ENCODE results near the gene SYT14.
"Not testable (repeated sequence)": the region's sequence is repeated elsewhere in the genome, so short reads cannot be mapped to it uniquely, and the experiment has no call there.

The SYT14 gene

GRCh38 chr1:209937996-209938959, at the start of gene SYT14:
Gene SYT14 (plus strand): TSS chr1:209938217. CDS start chr1:209938265, 48 bp downstream.
- FAIRE-seq: no peak

DNA sequence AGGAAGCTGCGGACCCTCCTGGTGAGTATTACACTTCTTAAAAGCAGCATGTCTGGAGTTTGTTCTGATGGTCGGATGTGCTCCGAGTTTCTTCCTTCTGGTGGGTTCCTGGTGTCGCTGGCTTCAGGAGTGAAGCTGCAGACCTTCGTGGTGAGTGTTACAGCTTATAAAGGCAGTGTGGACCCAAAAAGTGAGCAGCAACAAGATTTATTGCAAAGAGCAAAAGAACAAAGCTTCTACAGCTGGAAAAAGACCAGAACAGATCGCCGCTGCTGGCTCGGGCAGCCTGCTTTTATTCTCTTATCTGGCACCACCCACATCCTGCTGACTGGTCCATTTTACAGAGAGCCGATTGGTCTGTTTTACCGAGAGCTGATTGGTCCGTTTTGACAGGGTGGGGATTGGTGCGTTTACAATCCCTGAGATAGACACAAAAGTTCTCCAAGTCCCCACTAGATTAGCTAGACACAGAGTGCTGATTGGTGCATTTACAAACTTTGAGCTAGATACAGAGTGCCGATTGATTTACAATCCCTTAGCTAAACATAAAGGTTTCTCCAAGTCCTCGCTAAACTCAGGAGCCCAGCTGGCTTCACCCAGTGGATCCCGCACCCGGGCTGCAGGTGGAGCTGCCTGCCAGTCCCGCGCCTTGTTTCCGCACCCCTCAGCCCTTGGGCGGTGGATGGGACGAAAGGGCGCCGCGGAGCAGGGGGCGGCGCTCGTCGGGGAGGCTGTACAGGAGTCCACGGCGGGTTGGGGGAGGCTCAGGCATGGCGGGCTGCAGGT, 49.5 kb upstream of the SYT14 start:
- not testable (repeated sequence) for FAIRE-seq

GRCh38 chr1:209889077-209889418, 49.0 kb upstream of the SYT14 start:
- FAIRE-seq: no peak

DNA sequence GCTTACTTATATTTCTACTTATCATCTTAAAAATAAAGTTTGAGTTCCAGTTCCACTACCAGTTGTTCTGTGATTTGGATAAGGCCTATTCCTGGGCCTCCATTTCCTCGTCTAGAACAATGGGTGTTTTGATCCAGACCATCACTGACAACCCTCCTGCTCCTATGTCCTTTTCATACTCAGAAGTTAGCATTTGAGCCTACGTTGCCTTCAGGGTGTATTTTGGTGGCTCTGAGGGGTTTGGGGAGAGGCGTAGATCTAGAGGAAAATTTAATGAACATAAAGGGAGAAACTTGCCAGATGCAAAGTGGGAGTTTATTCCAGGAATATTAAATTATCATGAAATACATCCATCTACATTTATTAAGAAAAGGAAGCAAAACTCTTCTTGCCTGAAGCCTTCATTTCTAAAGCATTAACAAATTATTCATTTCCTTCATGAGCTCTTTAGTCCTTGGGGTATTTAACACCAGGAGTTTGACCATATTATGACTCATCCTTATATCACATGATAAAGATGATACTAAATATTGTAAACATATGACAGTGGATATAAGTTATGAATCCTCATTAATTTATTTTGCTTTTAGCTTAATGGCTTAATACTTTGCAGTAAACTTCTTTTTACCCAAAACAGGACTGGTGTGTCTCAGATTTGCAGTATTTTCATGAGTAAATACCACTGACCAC, 47.2 kb upstream of the SYT14 start:
- FAIRE-seq: no peak

DNA sequence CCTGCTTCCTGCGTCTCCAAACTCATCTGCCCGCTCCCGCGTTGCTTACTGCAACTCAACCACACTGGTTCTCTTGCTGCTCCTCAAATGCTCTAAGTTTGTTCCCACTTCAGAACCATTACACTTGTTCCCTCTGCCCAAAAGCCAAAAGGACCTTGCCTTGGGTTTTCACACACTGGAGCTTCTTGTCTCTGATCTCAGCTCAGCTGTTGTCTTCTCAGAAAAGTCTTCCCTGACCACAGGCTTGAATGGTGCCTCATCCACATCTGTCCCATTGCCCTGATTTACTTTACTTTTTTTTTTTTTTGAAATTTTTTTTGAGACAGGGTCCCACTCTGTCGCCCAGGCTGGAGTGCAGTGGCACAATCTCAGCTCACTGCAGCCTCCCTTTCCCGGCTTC, 44.3 kb upstream of the SYT14 start:
- FAIRE-seq: no peak

DNA sequence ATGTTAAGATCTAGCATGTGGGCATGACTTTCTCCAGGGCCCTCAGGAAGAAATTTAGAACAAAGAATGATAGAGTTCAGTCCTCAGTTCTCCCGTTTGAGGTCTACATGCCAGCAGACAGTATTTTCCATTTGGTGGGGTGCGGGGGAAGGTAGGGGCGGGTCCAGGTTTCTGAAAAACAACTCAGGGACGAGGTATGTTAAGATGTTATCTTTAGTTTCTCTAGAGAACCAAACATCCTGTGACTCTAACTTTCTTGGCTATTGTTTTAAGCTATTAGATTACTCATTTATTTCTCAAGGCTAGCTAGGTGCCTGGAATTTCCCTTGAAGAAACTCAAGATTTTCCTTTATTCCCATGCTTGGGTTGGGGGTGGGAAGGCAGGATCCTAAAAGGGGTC, 42.3 kb upstream of the SYT14 start:
- FAIRE-seq: no peak

- FAIRE-seq: no peak
Observed at GRCh38 chr1:209896346-209896745, 41.7 kb upstream of the SYT14 start.

- not testable (repeated sequence) for FAIRE-seq
Observed at GRCh38 chr1:209898271-209898670, 39.7 kb upstream of the SYT14 start.

GRCh38 chr1:209898851-209899250, 39.2 kb upstream of the SYT14 start:
- FAIRE-seq: not testable (repeated sequence)

DNA sequence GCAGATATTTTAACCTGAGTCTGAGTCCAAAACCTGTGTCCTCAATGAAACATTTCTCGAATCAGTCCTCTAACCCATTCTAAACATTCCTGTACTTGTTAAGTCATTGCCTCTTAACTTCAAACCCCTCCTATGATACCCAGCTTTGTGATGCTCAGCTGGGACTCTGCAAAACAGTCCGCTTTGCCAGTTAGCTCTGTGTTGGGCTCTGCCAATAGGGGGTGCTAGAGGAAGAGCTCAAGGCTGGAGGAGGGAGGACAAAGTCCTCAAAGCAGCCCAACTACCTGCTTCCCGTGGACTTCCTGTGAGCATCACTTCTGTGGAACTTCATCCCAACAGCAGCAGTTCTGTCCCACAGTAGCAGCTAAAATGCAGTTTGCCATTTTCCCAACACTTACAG, 38.1 kb upstream of the SYT14 start:
- FAIRE-seq: no peak

- no peak for FAIRE-seq
Observed at GRCh38 chr1:209900734-209901133, 37.3 kb upstream of the SYT14 start.

- FAIRE-seq: no peak
Observed at GRCh38 chr1:209901211-209901610, 36.8 kb upstream of the SYT14 start.

- not testable (repeated sequence) for FAIRE-seq
Observed at GRCh38 chr1:209904774-209905173, 33.2 kb upstream of the SYT14 start.

DNA sequence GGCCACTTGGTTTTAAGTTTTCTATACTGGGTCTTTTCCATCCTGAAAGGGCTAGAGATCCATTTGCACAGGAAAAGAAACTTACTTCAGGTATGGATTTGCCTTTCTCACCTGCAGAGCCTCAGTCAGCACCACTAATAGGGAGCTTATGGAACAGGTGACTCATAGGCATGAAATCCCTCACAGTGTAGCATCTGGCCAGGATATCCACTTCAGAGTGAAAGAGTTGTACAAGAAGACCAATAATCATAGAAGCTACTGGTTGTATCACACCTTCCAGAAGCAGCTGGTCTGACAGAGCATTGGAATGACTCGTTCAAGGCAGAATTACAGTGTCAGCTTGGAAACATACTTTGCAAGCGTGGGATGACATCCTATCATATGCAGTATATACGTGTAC, 26.3 kb upstream of the SYT14 start:
- FAIRE-seq: no peak

DNA sequence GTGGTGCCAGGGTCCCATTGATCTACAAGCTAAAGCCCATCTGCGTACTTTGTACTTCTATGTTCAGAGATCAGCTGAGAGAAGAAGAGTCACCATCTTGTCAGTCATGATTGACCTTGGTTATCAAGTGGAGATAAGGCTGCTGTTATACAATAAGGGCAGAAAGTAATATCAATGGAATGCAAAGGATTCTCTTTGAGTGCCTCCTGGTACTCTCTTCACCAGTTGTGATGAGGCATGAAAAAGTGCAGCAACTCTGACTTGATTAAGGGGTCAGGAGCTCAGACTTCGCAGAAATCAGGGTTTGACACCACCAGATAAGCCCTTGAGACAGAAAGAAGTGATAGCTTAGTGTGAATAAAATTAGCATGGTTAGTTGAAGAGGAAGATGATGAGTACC, 25.7 kb upstream of the SYT14 start:
- FAIRE-seq: no peak

DNA sequence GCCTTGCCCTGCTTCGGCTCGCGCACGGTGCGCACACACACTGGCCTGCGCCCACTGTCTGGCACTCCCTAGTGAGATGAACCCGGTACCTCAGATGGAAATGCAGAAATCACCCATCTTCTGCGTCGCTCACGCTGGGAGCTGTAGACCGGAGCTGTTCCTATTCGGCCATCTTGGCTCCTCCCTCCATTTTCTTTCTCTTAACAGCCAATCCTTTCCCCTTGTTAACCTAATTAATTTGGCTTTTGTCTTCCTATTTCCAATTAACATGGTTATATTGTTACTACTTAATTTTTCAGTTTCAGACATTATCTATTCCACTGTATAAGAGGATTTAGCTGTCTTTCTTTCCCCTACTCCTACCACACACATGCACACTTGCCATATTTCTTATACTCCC, 18.4 kb upstream of the SYT14 start:
- not testable (repeated sequence) for FAIRE-seq

GRCh38 chr1:209920844-209921243, 17.2 kb upstream of the SYT14 start:
- no peak for FAIRE-seq

DNA sequence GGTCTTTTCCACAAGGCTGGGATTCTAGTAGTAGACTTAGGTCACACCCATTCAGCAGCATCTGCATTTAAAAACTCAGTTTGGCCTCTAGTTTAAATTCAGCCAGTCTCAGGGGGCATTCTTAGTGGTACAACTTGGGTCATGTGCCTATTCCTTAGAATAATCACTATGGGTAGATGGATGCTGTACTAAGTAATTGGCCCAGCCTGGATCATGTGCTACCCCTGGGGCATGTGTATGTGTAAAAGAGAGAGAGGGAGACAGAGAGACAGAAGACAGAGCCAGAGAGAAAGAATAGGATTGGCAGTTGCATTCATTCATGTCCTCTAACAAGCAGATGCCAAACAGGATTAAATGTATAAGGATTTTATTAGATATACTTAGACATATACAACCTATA, 13.6 kb upstream of the SYT14 start:
- FAIRE-seq: no peak

- FAIRE-seq: no peak
Observed at GRCh38 chr1:209926045-209926444, 12.0 kb upstream of the SYT14 start.

DNA sequence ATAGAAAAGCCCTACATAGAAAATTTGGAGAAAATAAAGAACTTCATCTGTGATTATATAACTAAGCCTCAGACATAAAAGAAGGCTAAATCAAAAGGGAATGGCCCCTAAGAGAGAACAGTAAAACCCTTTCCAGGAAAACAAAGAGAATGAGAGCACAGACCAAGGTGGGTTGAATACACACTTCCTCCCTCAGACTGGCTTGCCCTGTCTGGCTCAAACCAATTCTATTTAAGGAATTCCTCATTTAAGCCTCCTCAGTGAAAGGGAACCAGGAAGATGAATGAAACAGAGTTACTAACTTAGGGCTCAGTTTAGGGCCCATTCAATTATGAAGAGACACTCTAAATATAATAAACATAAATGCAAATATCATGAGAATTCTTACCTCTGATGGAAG, 10.6 kb upstream of the SYT14 start:
- no peak for FAIRE-seq

- peak; percentile 27 for FAIRE-seq
Observed at GRCh38 chr1:209929751-209930150, 8.3 kb upstream of the SYT14 start.

GRCh38 chr1:209931141-209931540, 6.9 kb upstream of the SYT14 start:
- no peak for FAIRE-seq

- FAIRE-seq: no peak
Observed at GRCh38 chr1:209936125-209936524, 1.9 kb upstream of the SYT14 start.
